Measurements from ENCODE around the gene MAP4K4. TPM values are rescaled to one million over a fixed set of nuclear protein-coding genes. Genes with fewer than 3 reads are reported as not detected.

Gene MAP4K4
- total and polyA plus RNA-seq, 2 experiments from 2014 or later, result 59.1 to 84.4 TPM

DNA sequence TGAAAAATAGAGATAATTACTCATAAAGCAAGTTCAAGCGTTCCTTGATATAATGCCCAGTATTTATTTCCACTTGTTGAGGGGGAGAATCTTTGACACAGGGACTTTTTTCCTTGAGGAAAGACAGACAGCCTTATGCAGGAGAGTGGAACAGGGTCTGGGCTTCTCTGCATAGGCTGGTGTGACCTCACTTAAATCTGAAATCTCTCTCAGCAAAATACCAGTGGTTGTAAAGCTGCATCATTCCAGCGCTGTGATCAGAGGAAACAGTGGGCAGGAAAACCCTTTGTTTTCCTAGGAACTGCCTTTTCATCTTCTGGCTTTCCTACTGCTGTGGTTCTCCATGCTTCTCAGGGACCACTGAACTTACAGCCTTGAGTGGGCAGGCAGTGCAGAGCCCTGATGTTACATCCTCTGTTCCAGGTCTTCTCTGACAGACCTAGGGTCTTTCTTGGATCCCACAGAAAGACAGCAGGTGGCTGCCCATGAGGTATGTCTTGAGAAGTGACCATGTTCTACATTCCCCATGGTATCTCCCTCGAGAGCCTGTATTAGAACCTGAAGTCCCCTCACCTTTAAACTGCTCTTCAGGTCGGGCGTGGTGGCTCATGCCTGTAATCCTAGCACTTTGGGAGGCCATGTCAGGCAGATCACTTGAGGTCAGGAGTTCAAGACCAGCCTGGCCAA is 17.6 kb upstream of the MAP4K4 start:
- Histone ChIP-seq H4K20me1 (ENCODE audit: insufficient read depth, poor library complexity, severe bottlenecking) (no peaks in the 10 kb centered on the region), H2AFZ (no peak overlapping the region), H3K9me3 (ENCODE audit: low read depth) (no peaks in the 10 kb centered on the region), H3K9me2 (replicated peaks; ENCODE audit: insufficient read depth) (no peaks in the 10 kb centered on the region), H3K27me3 (no peaks in the 10 kb centered on the region), H3K79me2 (no peaks in the 10 kb centered on the region), H3K4me2 (no peak overlapping the region), H3K4me3 (no peak overlapping the region), H3K4me1 (ENCODE audit: insufficient read depth) (no peaks in the 10 kb centered on the region), H3K27ac (no peak overlapping the region), H3K36me3 (replicated peaks; ENCODE audit: insufficient read depth, low read depth) (no peaks in the 10 kb centered on the region)
- DNase-seq (ENCODE audit: low spot score), result no peak
- 75% methylated on average over 5 of the region's 5 CpGs for WGBS (ENCODE audit: low lambda C conversion rate, missing lambda C conversion rate)
- TF ChIP-seq EZH2 (IDR thresholded peaks at IDR 0.05; ENCODE audit: borderline replicate concordance) (no peak), EZH2phosphoT487 (IDR thresholded peaks at IDR 0.05; ENCODE audit: low read depth, severe bottlenecking, unreplicated experiment) (no peak)
- TF ChIP-seq, protein P1, sequence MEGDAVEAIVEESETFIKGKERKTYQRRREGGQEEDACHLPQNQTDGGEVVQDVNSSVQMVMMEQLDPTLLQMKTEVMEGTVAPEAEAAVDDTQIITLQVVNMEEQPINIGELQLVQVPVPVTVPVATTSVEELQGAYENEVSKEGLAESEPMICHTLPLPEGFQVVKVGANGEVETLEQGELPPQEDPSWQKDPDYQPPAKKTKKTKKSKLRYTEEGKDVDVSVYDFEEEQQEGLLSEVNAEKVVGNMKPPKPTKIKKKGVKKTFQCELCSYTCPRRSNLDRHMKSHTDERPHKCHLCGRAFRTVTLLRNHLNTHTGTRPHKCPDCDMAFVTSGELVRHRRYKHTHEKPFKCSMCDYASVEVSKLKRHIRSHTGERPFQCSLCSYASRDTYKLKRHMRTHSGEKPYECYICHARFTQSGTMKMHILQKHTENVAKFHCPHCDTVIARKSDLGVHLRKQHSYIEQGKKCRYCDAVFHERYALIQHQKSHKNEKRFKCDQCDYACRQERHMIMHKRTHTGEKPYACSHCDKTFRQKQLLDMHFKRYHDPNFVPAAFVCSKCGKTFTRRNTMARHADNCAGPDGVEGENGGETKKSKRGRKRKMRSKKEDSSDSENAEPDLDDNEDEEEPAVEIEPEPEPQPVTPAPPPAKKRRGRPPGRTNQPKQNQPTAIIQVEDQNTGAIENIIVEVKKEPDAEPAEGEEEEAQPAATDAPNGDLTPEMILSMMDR (IDR thresholded peaks at IDR 0.05; ENCODE audit: poor library complexity), result no peak

DNA sequence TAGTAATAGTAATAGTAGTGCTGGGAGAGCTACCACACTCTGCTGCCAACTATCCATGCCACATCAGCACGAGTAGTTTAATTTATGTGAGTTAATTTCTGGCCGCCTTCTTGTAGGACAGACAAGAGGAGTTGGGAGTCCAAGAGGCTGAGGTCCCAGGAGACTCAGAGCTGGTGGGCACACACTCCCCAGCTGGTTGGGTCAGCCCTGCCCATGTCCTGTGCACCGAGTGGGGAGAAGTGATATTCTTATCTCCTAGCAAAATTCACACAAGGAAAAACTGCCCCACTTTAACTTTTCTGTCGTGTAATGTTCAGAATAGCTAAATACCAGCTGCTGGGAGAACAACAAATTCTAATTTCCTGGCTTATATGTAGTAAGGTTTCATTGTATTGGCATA is 15.2 kb upstream of the MAP4K4 start:
- no peak for DNase-seq (ENCODE audit: low spot score)
- WGBS (ENCODE audit: low lambda C conversion rate, missing lambda C conversion rate), result 87% methylated on average over 4 of the region's 4 CpGs
- Histone ChIP-seq H4K20me1 (ENCODE audit: insufficient read depth, poor library complexity, severe bottlenecking) (no peaks in the 10 kb centered on the region), H3K27ac (no peak overlapping the region), H2AFZ (no peak overlapping the region), H3K4me3 (no peak overlapping the region), H3K9me2 (replicated peaks; ENCODE audit: insufficient read depth) (no peaks in the 10 kb centered on the region), H3K9me3 (ENCODE audit: low read depth) (no peaks in the 10 kb centered on the region), H3K27me3 (no peaks in the 10 kb centered on the region), H3K4me2 (no peak overlapping the region), H3K36me3 (replicated peaks; ENCODE audit: insufficient read depth, low read depth) (no peaks in the 10 kb centered on the region), H3K79me2 (no peaks in the 10 kb centered on the region), H3K4me1 (ENCODE audit: insufficient read depth) (no peaks in the 10 kb centered on the region)
- TF ChIP-seq, protein P1 (IDR thresholded peaks at IDR 0.05; ENCODE audit: poor library complexity), result no peak
- no peak for TF ChIP-seq EZH2 (IDR thresholded peaks at IDR 0.05; ENCODE audit: borderline replicate concordance)
- TF ChIP-seq EZH2phosphoT487 (IDR thresholded peaks at IDR 0.05; ENCODE audit: low read depth, severe bottlenecking, unreplicated experiment), result no peak

- H3K4me1 ChIP-seq (ENCODE audit: insufficient read depth), result peaks cover 2% of the 10 kb centered on the region
- TF ChIP-seq EZH2phosphoT487 (IDR thresholded peaks at IDR 0.05; ENCODE audit: low read depth, severe bottlenecking, unreplicated experiment), result no peak
- TF ChIP-seq, protein P1 (IDR thresholded peaks at IDR 0.05; ENCODE audit: poor library complexity), result no peak
- no peak for TF ChIP-seq EZH2 (IDR thresholded peaks at IDR 0.05; ENCODE audit: borderline replicate concordance)
These were observed 13.2 kb upstream of the MAP4K4 start for GRCh38 chr2:101684313-101684712.

More at GRCh38 chr2:101684313-101684712, 13.2 kb upstream of the MAP4K4 start:
- Histone ChIP-seq H3K9me3 (ENCODE audit: low read depth) (no peaks in the 10 kb centered on the region), H2AFZ (no peak overlapping the region), H4K20me1 (ENCODE audit: insufficient read depth, poor library complexity, severe bottlenecking) (no peaks in the 10 kb centered on the region), H3K9me2 (replicated peaks; ENCODE audit: insufficient read depth) (no peaks in the 10 kb centered on the region), H3K27me3 (no peaks in the 10 kb centered on the region), H3K36me3 (replicated peaks; ENCODE audit: insufficient read depth, low read depth) (no peaks in the 10 kb centered on the region), H3K4me3 (no peak overlapping the region), H3K27ac (no peak overlapping the region), H3K79me2 (no peaks in the 10 kb centered on the region), H3K4me2 (no peak overlapping the region)
- no peak for DNase-seq (ENCODE audit: low spot score)
- 80% methylated on average over 4 of the region's 4 CpGs for WGBS (ENCODE audit: low lambda C conversion rate, missing lambda C conversion rate)
